ENCODE measurements around the gene PLVAP. TPM values are rescaled to one million over a fixed set of nuclear protein-coding genes. Genes with fewer than 3 reads are reported as not detected.

Gene PLVAP
- total and polyA plus RNA-seq, 9 of the 15 experiments (the other 6 are each of a cell fraction or from before 2014, with no cell fraction given): 0.09 to 0.84 (median 0.51) TPM; not detected in 4

GRCh38 chr19:17409990-17410389 is 32.8 kb upstream of the PLVAP start:
- ChIA-PET CTCF (ENCODE audit: low intra/inter-chr PET ratio) (no interaction called here), POLR2A (interaction anchor here (0.7 kb wide), 1 partner anchor 10 kb away, joined by 5 read pairs; the partner anchor contains the start of gene MVB12A)
- Histone ChIP-seq H3K27ac (ENCODE audit: extremely low read depth, low read depth, low read length) (no peak overlapping the region), H3K79me2 (ENCODE audit: control insufficient read depth, insufficient read depth, low read length) (peaks cover 34% of the 10 kb centered on the region), H3K9me3 (replicated peaks; ENCODE audit: control insufficient read depth, insufficient read depth, low read depth, low read length) (no peaks in the 10 kb centered on the region), H3K27me3 (ENCODE audit: control insufficient read depth in 2 of 2, insufficient read depth in 2 of 2, low read length in 2 of 2) (no peaks in the 10 kb centered on the region), H3K4me3 (no peak overlapping the region), H3K9me1 (ENCODE audit: control insufficient read depth, insufficient read depth, low read length) (no peaks in the 10 kb centered on the region), H3K36me3 (ENCODE audit: control insufficient read depth, insufficient read depth, low read length) (peaks cover 29% of the 10 kb centered on the region; the same call in 2 of the 3 replicates), H2AFZ (ENCODE audit: low read depth, low read length) (no peak overlapping the region), H3K4me2 (ENCODE audit: insufficient read depth, low read length) (no peak overlapping the region), H3K4me1 (replicated peaks in 1 of 2; ENCODE audit: control insufficient read depth in 2 of 2, insufficient read depth in 2 of 2, low read length in 2 of 2) (peaks cover 6 to 19% of the 10 kb centered on the region in 2 experiments; a peak in 4 of 5 replicates), H4K20me1 (replicated peaks; ENCODE audit: control insufficient read depth, insufficient read depth, low read length) (no peaks in the 10 kb centered on the region), H3K9ac (ENCODE audit: insufficient read depth in 1 of 2, low read depth in 2 of 2, low read length in 2 of 2) (no peak overlapping the region)
- FAIRE-seq (no peak), ATAC-seq (no peak), DNase-seq (ENCODE audit: extremely low read depth in 1 of 4, low spot score in 3 of 4) (no peak)
- TF ChIP-seq SRSF7 (optimal IDR thresholded peaks at IDR 0.05; ENCODE audit: low read depth, low read length): no peak
- TF ChIP-seq OTX1 (CRISPR knock-in tag; IDR thresholded peaks at IDR 0.05): no peak
- no peak for TF ChIP-seq ZNF232 (CRISPR knock-in tag; IDR thresholded peaks at IDR 0.05)
- TF ChIP-seq ESRRB (CRISPR knock-in tag; IDR thresholded peaks at IDR 0.05; ENCODE audit: borderline replicate concordance): no peak
- no peak for TF ChIP-seq XRCC3 (IDR thresholded peaks at IDR 0.05)
- TF ChIP-seq ZNF589 (CRISPR knock-in tag; IDR thresholded peaks at IDR 0.05; ENCODE audit: low read depth): no peak
- TF ChIP-seq MAZ (CRISPR knock-in tag; conservative IDR thresholded peaks at IDR 0.05 in 1 of 2, IDR thresholded peaks at IDR 0.05 in 1 of 2): no peak
- no peak for TF ChIP-seq HMG20B (CRISPR knock-in tag; IDR thresholded peaks at IDR 0.05)
- intact Hi-C loops (cut with micrococcal nuclease) (no loop called here), in situ Hi-C loops (cut with MboI) (no loop called here)
- WGBS (ENCODE audit: insufficient coverage, low coverage, missing lambda C conversion rate): 95% methylated on average over 9 of the region's 9 CpGs
- BruUV-seq (replicated peaks): no TSS peak

Data from K562 (cell line).